ENCODE results near the gene LYL1.

- TF ChIP-seq POLR2A (IDR thresholded peaks at IDR 0.05): no peak
- no peak for TF ChIP-seq CTCF (IDR thresholded peaks at IDR 0.05)
These were observed 14.6 kb upstream of the LYL1 start for GRCh38 chr19:13117176-13117771.

Measured in adrenal gland (tissue), 5 donors.